DMS79 (cell line): ENCODE data around the gene CCNQ.
A peak's percentile ranks its signal among the peaks of the same experiment; 100 is the strongest.

ENCODE experiments used
- DNase-seq: peaks from one replicate; lab custom pipeline; 2025; lab: John Stamatoyannopoulos, UW

CCNQ gene

DNA sequence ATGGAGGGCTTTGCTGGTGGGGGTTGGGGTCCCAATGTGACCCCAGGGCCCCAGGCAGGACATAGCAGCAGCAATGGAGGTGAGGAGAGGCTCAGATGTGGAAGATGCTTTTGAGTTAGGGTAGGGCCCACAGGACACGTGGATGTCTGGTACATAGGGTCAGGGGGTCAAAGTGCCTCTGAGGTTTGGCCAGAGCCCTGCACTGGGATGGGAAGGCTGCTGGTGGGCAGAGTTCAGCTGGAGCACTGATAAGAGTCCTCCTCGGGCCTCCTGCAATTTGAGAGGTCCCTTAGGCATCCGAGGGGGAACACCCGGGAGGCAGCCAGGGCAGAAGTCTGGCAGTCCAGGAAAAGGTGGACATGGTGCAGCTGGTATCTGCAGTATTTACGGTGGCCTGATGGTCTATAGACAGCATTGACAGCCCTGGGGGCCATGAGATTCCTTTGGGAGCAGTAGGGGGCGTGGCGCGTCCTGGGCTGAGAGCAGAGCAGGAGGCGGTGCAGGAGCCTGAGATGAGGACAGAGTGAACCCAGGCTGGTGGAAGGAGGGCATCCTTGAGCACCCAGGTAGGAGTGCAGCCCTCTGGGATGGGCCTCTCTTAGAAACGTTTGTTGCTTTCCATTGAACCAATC lies 22.6 kb downstream of the CCNQ start:
- DNase-seq: no peak

DNA sequence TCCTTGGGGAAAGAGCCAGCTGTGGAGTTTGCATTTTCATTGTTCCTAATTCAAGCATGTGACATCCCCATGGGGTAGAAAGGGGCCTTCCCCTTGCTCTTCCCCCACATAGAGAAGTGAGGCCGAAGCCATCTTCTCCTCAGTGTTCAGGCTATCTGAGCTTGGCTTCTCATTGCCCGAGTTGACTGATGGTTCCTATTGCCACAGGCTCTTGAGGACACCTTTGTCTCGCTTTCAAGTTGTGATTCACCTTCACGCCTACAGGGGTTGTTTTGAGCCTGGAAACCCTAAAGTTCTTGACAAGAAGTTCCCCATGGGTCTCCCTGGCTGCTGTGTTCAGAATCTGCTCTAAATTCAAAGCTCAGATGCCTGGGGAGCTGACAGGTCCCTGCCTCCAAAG lies 25.0 kb downstream of the CCNQ start:
- DNase-seq: no peak

DNA sequence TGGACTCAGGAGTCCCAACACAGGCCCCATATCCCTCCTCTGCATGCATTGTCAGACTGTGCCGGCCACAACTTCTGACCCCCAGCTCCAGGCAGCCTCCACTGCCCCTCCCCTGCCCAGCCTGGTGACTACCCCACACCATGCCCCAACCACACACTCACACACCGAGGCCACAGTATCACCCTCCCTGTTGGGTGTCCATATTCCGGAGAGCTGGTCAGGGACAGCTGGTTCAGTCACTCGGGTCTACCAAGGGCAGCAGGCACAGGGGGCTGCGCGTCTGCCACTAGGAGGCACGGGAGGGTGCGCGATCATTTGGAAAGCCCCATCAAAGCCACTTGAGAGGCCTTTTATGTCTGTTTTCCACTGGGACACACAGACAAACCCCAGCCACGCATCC lies 26.3 kb downstream of the CCNQ start:
- no peak for DNase-seq

DNA sequence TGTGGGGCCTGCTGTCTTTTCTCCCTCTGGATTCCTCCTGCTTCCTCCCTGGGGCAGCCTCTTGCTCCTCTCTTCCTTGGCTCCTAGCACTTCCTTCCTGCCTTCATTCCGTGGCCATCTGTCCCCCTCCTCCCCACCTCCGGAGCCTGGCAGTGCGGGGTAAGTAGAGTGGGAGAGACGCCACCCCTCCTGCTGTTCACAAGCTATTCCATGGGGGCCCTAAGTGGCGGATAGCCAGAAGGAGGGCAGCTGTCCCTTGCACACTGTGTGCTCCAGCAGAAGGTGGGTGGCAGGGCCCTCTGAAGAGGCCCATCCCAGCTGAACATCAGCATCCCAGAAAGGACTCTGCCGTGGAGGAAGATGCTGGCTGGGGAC lies 27.4 kb downstream of the CCNQ start:
- DNase-seq: no peak

DNA sequence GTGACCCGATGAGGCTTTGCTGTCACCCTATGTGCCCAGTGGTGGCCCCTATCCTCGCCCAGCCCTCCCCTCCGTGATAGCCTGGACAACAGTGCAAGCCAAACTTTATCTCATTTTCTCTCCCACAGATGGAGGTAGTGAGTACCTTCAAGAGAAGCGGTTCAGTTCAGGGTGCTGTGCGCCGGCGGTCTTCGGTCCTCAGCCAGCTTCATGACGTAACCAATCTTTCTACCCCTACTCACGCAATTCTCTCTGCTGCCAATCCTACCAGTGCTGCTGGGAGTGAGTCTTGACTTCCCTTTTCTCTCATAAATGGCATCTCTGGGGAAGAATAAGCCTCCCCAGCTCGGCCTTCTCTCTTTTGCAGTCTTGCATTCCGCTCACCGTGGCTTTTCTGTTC lies 29.5 kb downstream of the CCNQ start:
- no peak for DNase-seq

DNA sequence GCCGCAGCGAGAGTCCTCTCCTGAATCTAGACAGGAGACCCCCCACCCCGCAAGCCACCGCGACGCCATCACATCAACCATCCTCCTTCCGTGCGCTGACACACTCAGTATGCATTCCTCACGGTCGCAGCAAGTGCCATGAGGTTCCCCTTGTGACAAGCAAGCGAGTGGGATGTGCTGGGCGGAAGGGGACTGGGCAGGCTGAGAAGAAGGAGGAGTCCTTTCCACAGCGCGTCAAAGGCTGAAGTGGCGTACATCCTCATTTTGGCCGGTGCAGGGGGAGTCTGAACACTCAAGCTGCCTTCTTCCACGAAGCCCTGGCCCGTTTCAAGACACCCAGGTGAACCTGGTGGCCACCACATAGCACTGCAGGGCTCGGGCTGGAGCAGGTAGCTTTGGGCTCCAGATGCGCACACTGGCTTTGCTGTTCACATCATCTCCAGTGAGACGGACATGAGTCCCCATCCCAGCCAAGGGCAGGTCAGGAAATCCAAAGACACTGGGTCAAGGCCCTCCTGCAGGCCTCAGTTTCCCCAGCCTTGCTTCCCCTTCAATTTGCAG lies 30.4 kb downstream of the CCNQ start:
- DNase-seq: no peak

DNA sequence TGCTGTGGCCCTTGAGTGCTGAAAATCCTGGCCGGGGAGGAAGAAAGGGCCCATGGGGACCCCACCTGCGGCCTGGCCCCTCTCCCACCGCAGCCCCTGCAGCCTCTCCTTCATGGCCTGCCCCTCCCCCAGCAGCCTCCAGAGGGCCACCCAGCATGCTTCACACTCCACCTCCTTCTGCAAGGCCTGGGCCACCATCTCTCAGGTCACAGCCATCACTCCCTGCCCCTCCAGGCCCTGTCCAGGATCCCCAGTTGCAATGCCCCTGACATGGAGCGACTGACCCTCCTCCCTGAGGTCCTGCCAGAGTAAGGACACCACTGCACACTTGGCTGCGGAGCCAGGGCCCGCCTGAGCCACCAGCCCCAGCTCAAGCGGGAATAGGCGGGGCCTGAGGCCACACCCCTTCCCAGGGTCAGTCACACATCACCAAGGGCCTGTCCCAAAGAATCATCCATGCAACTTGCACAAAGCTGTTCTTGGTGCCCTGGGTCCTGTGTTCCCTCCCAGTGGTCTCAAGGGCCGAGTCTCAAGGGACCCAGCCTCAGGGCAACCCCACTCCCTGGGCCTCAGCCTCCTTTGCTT lies 32.9 kb downstream of the CCNQ start:
- no peak for DNase-seq

DNA sequence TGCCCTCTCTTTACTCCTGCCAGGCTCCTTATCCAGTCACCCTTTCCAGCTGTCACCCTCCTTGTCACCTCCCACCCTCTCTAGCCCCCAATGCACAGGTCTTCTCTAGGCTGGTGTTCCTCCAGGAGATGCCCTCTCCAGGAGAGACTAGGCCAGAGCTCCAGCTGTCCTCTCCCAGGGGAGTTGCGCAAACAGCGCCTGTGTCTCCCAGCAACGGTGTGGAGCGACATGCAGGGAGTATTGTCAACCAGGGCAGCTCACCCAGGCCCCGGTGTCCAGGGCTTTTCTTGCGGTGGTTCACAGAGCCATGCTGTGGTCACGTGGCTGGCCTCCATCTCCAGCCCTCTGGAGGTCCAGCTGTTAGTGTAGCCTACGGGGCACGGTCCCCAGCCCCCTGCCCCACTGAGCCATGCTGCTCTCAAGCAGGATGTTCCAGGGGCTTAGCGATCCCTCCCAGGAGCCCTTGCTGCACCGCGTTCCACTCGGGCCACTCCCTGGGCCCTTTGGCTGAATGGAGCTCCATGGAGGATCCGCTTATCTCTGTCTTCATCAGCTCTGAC lies 34.8 kb downstream of the CCNQ start:
- DNase-seq: no peak

DNA sequence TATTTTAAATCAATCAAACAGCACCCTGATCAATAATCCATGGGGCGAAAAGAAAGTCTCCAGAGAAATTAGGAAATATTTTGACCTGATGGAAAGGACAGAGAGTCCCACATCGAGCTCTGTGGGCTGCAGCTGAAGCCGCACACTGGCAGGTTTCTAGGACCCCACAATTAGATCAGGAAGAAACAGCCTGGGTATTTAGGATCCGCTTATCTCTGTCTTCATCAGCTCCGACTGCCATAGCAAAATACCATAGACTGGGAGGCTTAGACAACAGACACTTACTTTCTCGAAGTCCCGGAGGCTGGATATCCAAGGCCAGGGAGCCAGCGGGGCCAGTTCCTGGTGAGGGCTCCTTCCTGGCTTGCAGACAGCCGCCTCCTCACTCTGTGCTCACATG lies 36.4 kb downstream of the CCNQ start:
- no peak for DNase-seq

DNA sequence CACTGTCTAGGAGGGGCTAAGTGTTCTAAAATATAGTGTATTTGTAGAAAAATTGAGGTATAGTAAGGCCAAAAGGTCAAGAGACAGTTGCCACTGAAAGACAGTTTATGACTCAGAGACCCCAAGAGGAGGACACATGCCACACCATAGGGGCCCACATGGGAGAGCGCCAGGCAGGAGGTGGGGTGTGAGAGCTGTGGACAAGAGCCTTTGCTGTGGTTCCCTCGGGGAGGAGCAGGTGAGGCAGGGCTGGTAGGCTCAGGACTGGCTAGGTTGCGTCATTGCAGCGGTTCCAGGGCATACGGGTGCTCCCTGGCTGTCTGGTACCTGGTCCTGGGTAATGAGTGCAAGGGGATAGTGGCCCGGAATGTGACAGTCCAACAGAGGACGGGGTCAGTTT lies 37.6 kb downstream of the CCNQ start:
- DNase-seq: no peak

DNA sequence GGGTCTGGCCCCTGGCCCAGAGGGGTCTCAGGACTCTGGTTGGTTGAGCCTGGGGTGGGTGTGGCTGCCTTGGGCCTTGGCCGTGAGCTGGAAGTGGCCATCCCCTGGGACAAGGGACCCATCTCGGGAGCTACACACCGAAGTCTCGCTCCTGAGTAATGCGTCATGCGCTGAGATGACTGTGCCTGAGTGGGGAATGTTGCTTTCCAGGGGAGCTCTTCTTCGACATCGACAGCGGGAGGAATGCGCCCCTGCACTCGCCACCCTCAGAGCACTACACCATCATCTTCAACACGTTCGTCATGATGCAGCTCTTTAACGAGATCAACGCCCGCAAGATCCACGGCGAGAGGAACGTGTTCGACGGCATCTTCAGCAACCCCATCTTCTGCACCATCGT lies 38.5 kb downstream of the CCNQ start:
- no peak for DNase-seq

DNA sequence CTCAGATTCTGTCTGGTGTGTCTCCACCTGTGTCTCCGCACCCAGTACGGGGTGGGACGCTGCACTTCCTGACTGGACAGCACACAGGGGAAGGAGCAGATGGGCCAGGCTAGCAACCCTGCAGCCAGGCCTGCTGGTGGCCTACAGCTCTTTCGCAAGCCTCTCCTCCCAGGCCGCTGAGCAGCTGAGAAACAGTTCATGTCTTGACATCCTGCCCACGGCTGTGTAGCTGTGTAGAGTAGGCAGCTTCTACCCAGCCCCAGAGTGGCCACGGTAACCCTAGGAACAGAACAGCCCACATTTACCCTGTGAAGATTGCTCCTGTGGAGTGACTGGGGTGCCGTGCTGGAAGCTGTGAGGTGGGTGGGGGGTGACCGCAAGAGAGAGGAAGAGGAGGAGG lies 38.9 kb downstream of the CCNQ start:
- no peak for DNase-seq

DNA sequence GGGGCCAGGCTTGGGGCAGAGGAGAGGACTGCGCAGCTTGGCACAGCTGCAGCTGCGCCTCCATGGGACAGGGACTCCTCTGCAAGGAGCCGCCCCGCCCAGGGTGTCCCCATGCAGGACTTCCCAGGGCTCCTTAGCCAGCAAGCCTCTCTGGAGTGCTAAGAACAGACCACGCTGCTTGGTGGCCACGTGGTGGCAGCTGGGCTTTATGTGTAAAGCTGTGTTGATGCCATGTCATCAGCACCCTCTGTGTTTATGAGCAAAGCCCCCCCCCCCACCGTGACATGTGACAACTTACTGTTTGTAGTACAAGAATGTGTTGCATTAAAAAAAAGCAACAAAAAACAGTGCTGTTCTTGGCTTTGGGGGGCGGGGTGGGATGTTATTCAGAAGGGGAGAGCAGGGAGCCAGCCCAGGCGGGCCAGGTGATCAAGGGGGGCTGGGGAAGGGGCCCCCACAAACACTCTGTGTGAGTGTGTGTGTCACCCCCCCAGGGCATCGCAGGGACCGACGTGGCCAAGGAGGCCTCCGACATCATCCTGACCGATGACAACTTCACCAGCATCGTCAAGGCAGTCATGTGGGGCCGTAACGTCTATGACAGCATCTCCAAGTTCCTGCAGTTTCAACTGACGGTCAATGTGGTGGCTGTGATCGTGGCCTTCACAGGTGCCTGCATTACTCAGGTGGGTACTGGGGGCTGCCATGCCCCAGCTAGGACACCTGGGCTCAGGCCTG lies 41.2 kb downstream of the CCNQ start:
- DNase-seq: no peak

DNA sequence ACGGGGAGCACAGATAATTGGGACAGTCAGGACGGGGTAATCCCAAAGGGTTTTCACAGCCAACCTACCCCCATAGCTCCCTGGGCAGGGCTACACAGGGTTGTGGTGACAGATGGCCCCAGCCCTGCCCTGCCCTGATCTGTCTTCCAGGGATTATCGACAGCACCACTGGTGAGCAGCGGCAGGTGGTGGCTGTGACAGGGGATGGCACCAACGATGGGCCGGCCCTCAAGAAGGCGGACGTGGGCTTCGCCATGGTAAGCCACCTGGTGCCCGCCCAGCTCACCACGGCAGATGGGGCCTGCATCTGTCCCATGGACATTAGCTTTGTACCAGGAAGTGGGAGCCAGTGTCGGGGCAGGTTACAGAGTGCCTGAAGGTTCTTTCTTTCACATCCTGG lies 42.2 kb downstream of the CCNQ start:
- DNase-seq: no peak

DNA sequence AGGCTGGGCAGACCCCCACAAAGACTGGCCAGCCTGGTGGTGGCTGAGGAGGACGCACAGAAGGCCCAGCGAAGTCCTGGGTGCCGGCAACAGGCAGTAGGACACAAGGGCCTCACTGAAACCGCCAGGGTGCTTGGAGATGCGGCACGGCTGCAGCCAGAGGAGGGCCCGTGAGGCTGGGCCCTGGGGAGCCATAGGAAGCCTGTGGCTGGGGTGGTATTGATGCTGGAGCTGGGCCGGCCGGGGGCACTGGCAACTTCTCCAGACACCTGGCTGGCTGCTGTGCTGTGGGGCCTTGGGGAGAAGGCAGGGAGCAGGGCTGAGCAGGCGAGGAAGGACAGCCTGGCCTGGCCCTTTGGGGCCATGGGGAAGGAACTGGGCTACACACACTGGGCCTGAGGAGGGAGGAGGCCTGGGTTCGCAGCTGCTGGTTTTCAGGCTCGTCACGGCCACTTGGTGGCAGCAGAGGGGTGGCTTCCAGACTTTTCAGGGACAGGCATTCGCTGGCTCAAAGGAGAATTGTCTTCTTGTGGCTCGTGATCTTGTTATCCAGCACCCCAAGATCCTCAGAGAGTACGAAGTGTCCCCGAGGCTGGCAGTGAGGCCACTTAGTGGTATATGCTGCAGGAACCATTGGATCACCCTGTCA lies 44.3 kb downstream of the CCNQ start:
- peak; percentile 5 for DNase-seq

DNA sequence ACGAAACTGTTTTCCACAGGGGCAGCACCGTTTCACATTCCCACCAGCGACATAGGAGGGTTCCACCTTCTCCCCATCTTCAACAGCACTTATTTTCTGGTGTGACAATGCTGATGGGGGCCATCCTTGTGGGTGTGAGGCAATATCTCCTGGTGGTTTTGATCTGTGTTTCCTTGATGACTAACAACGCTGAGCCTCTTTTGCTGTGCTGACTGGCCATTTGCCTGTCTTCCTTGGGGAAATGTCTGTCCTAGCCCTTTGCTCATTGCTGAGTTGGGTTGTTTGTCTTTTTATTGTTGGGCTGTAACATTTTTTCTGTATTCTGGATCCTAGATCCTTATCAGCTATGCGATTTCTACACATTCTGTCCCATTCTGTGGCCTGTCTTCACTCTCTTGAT lies 47.8 kb downstream of the CCNQ start:
- DNase-seq: no peak

DNA sequence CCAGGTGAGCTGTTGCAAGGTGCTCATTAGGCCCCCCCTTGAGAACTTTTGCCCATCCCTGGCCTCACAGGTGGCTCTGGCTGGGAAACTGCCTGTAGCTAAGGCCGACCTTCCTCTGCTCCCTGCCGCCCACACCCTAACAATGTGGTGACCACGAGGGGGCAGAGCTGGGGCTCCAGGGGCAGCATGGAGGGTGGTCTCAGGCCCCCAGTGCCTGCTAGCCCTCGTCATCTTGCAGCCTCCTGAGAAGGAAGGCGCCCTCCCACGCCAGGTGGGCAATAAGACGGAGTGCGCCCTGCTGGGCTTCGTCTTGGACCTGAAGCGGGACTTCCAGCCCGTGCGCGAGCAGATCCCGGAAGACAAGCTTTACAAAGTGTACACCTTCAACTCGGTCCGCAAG lies 49.1 kb downstream of the CCNQ start:
- DNase-seq: no peak

DNA sequence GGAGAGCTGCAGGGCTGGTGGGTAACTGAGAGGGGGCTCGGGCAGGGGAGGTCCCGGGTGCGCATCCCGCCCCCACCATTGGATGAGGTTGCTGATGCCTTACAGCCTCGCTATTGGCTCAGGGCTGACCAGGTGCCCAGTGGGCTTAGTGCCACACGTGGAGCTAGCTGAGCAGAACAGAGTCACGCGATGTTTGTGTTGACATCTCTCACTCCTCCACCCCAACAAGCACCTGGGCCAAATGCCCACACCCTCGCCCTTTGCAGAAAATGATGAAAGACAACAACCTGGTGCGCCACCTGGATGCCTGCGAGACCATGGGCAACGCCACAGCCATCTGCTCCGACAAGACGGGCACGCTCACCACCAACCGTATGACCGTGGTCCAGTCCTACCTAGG lies 49.7 kb downstream of the CCNQ start:
- DNase-seq: no peak

DNA sequence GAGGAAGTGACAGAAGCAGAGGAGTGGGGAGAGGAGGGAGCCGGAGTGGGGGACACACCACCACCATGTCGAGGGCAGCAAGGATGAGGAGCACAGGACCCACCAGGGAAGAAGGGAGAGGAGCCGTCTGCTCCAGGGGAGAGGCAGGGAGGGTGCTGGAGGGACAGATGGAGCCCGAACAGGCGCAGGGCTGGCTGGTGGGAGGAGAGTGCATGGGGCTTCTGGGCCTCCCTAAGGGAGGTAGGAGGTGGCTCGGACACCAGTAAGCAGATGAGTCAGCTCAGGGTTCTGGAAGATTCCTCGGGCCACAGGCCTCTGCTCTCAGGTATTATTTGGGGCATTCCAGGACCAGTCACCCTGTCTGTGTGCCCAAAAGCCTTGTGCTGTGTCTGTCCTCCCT lies 51.7 kb downstream of the CCNQ start:
- no peak for DNase-seq

DNA sequence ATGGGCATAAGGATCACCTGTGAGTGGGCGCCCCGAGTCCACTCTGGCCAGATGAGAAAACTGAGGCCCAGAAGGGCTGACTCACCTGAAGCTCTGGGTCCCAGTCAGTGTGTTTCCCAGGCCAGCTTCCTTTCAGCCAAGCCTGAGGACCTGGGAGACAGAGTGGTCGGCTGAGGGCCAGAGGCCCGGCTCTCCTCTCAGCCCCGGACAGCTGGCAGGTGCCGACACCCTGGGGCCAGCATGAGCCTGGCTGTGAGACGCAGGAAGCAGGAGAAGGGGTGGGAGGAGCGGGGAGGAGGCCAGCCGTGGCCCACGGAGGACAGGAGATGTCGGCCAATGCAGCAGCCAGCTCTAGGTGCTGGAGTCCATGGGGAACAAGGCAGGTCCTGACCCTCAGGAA lies 52.6 kb downstream of the CCNQ start:
- DNase-seq: no peak

DNA sequence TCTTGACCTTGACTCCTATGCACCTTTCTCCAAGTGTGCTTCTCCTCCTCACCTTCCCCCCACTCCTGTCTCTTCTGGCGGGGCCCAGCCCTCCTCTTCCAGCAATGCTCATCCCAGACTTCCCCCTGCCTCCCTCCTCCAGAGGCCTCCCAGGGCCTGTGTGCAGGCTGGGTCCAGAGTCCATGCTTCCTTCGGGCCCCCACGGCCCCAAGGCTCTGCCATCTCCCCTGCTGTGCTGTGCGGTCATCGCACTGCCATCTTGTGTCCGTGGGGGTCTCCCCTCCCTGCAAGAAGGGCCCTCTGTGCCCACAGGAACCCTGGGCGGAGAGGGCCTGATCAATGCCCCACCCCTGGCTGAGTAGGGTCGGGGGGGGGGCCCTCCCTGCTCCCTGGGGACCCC lies 54.2 kb downstream of the CCNQ start:
- no peak for DNase-seq

DNA sequence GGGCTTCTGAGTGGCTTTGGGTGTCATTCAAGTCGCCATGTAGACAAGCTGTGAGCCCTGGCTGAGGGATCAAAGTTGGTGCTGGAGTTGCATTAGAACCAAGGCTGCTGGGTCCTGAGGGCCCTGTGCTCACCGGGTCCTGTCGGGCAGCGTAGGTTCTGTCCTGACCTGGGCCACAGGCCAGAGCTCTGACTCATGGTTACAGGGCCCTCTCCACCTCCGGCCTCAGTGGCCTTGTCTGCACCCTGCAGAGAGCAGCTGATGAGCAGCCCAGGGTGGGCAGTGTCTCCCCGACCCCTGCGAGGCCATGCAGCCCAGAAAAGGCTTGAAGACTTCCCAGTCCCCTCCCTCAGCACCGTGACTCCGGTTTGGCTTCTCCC lies 59.0 kb downstream of the CCNQ start:
- no peak for DNase-seq
